Fibroblast of lung (primary cell): Measurements from ENCODE around the gene MMD. TPM values are rescaled to one million over a fixed set of nuclear protein-coding genes. Genes with fewer than 3 reads are reported as not detected.

ENCODE experiments used
- DNase-seq, 2 donors: peaks; one replicate each; pipeline versions ENCODE4 v3.0.0 to v3.0.0-alpha.2; 2010; ENCODE audit warnings: low read depth in 2 of 2
- H2AFZ ChIP-seq: 2 replicates; pipeline ENCODE4 v1.5.1; 2012; ENCODE audit warnings: low read length, control low read depth, inconsistent platforms
- H3K27ac ChIP-seq: 2 replicates; pipeline ENCODE4 v1.5.1; 2011; ENCODE audit warnings: low read length, control low read depth; ENCODE audit not compliant: insufficient read depth
- H3K27me3 ChIP-seq: 2 replicates; pipeline ENCODE4 v1.5.1; 2011; ENCODE audit warnings: mild to moderate bottlenecking, low read length; ENCODE audit not compliant: control insufficient read depth, insufficient read depth
- H3K36me3 ChIP-seq: 2 replicates; pipeline ENCODE4 v1.5.1; 2011; ENCODE audit warnings: low read length; ENCODE audit not compliant: control insufficient read depth, insufficient read depth
- H3K4me1 ChIP-seq: 2 replicates; pipeline ENCODE4 v1.5.1; 2011; ENCODE audit warnings: low read length; ENCODE audit not compliant: control insufficient read depth, insufficient read depth; ENCODE audit errors: extremely low read depth
- H3K4me2 ChIP-seq: 2 replicates; pipeline ENCODE4 v1.5.1; 2011; ENCODE audit warnings: low read length, control low read depth; ENCODE audit not compliant: insufficient read depth; ENCODE audit errors: extremely low read depth
- H3K4me3 ChIP-seq, 4 experiments: fragments of 200-600 bp in 1 of 4; sonication (generic) in 1 of 4; replicated peaks in 1 of 4; 2 replicates each; pipeline ENCODE4 v1.5.1; 2011 to 2016; ENCODE audit warnings: low read length in 4 of 4, low read depth in 3 of 4, mild to moderate bottlenecking in 3 of 4, control low read depth in 2 of 4, inconsistent platforms in 1 of 4, mixed read lengths in 1 of 4; ENCODE audit not compliant: insufficient read depth in 1 of 4; ENCODE audit errors: control extremely low read depth in 1 of 4
- H3K79me2 ChIP-seq: 2 replicates; pipeline ENCODE4 v1.5.1; 2012; ENCODE audit warnings: mild to moderate bottlenecking, low read length, inconsistent platforms; ENCODE audit not compliant: control insufficient read depth, insufficient read depth
- H3K9ac ChIP-seq: 2 replicates; pipeline ENCODE4 v1.5.1; 2011; ENCODE audit warnings: mild to moderate bottlenecking, low read length, control low read depth; ENCODE audit not compliant: insufficient read depth
- H3K9me3 ChIP-seq: 2 replicates; pipeline ENCODE4 v1.5.1; 2012; ENCODE audit warnings: low read depth, low read length; ENCODE audit not compliant: control insufficient read depth, insufficient read depth
- H4K20me1 ChIP-seq: 2 replicates; pipeline ENCODE4 v1.5.1; 2011; ENCODE audit warnings: low read length; ENCODE audit not compliant: control insufficient read depth, insufficient read depth; ENCODE audit errors: extremely low read depth
- EZH2 ChIP-seq: IDR thresholded peaks from 2 replicates; pipeline ENCODE4 v1.5.1; 2012; ENCODE audit warnings: low read length, control low read depth, mild to moderate bottlenecking; ENCODE audit errors: missing control alignments
- polyA plus RNA-seq, 2 donors: library from polyadenylated mRNA; depleted of rRNA in 1 of 2; stranded (reverse) in 1 of 2; unstranded in 1 of 2; fragments of >200 nt; gene quantifications; 2 replicates each; pipeline ENCODE4 v1.2.1, GENCODE V29; 2011 to 2012; ENCODE audit warnings: missing spikeins in 1 of 2
- total RNA-seq: library from RNA; depleted of rRNA; stranded (reverse); fragments of >200 nt; gene quantifications from 2 replicates; pipeline ENCODE4 v1.2.1, GENCODE V29; 2014
- TF ChIP-seq, protein P1 (sequence below), 2 donors: IDR thresholded peaks in 1 of 2; conservative IDR thresholded peaks in 1 of 2; 1 replicate in 1 of 2; 2 replicates in 1 of 2; pipeline ENCODE4 v1.5.1; 2011 to 2012; ENCODE audit warnings: low read length in 2 of 2, control low read depth in 1 of 2, inconsistent platforms in 1 of 2, low read depth in 1 of 2, mild to moderate bottlenecking in 1 of 2

Gene MMD
- total and polyA plus RNA-seq, 2 donors (not counting 1 experiment from before 2014, with no cell fraction given), result 16.0 to 36.3 TPM

DNA sequence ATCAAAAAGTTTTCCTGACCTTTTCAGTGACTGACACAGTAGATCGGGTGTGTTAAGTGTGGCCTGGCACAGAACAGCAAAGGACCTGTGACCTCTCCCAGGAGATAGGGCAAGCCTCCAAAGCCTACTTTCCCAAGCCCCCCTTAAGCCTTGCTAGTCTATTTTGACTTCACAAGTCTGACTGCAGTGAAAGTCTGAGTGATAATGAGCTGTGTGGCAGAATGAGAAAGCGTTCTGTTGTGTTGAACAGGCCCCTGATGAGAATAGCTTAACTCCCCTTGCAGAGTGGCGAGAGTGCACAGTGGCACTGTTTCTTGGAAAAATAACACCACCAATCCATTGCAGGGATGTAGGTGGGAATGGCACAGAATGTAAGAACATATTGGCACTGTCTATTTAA lies 32.8 kb downstream of the MMD start:
- H3K9me3 ChIP-seq, result no peaks in the 10 kb centered on the region
- H2AFZ ChIP-seq, result no peak overlapping the region
- no peak overlapping the region for H3K4me3 ChIP-seq
- H3K9ac ChIP-seq, result no peak overlapping the region
- H3K27me3 ChIP-seq, result no peaks in the 10 kb centered on the region
- no peaks in the 10 kb centered on the region for H3K79me2 ChIP-seq
- H3K4me1 ChIP-seq, result no peaks in the 10 kb centered on the region
- H3K4me2 ChIP-seq, result no peak overlapping the region
- DNase-seq, result no peak
- no peak overlapping the region for H3K27ac ChIP-seq
- TF ChIP-seq, protein P1, sequence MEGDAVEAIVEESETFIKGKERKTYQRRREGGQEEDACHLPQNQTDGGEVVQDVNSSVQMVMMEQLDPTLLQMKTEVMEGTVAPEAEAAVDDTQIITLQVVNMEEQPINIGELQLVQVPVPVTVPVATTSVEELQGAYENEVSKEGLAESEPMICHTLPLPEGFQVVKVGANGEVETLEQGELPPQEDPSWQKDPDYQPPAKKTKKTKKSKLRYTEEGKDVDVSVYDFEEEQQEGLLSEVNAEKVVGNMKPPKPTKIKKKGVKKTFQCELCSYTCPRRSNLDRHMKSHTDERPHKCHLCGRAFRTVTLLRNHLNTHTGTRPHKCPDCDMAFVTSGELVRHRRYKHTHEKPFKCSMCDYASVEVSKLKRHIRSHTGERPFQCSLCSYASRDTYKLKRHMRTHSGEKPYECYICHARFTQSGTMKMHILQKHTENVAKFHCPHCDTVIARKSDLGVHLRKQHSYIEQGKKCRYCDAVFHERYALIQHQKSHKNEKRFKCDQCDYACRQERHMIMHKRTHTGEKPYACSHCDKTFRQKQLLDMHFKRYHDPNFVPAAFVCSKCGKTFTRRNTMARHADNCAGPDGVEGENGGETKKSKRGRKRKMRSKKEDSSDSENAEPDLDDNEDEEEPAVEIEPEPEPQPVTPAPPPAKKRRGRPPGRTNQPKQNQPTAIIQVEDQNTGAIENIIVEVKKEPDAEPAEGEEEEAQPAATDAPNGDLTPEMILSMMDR (conservative IDR thresholded peaks at IDR 0.05 in 1 of 2, IDR thresholded peaks at IDR 0.05 in 1 of 2; ENCODE audit: low read depth in 1 of 2, low read length in 2 of 2), result no peak
- no peak for TF ChIP-seq EZH2
- H4K20me1 ChIP-seq, result no peaks in the 10 kb centered on the region
- H3K36me3 ChIP-seq, result no peaks in the 10 kb centered on the region

DNA sequence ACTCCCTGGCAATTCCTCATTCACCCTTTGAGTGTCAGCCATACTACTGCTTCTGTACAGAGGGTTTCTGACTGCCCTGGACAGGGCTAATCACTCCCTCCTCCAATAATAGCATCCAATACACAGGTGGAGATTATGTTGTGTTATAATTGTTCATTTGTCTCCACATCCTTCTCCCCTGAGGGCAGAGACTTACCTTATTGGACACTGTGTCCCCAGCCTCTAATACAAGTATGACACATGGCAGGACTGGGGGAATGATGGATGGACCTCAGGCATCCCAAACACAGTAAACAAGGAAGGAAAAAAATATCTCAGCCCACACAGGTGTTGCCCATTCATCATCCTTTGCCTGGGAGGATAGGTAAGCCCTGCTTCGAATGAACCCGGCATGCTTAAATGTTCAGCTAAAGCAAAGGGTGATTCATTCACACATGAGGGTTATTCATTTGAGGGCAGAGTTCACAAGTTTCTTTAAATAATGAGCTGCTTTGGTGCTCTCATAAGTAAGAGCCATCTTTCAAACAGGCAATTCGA lies 34.8 kb downstream of the MMD start:
- Histone ChIP-seq H3K27me3 (no peaks in the 10 kb centered on the region), H3K36me3 (no peaks in the 10 kb centered on the region), H3K4me2 (no peak overlapping the region), H3K9me3 (no peaks in the 10 kb centered on the region), H3K4me1 (no peaks in the 10 kb centered on the region), H3K9ac (no peak overlapping the region), H3K27ac (no peak overlapping the region), H3K79me2 (no peaks in the 10 kb centered on the region), H4K20me1 (no peaks in the 10 kb centered on the region), H3K4me3 (no peak overlapping the region), H2AFZ (no peak overlapping the region)
- no peak for TF ChIP-seq EZH2
- TF ChIP-seq, protein P1 (conservative IDR thresholded peaks at IDR 0.05 in 1 of 2, IDR thresholded peaks at IDR 0.05 in 1 of 2; ENCODE audit: low read depth in 1 of 2, low read length in 2 of 2), result no peak
- DNase-seq, result no peak

DNA sequence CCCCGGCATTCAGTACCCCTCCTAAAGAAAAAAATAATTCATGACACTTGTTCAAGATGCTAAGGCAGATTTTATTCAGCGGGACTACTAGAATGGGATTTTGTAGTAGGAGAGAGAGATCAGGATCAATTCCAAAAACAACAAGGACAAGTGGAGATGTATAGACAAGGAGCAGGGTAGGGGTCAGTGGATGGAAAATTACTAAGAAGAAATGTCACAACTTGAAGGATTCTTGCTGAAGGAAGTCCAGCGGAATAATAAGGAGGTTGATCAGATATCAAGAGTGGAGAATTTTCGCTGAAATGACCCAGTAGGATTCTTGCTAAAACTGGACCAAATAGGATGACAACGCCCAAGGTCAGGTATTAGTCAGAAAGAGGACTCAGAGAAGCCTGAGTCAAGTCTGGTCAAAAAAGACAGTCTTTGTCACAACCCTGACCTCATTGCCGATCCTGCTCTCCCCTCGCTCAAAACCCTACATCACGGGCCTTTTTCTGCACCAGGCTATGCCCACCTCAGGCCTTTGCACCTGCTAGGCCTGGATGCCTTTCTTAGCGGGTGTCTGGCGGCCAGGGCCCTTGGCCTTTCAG lies 36.9 kb downstream of the MMD start:
- Histone ChIP-seq H3K27ac (no peak overlapping the region), H3K4me1 (no peaks in the 10 kb centered on the region), H2AFZ (no peak overlapping the region), H3K36me3 (no peaks in the 10 kb centered on the region), H3K4me2 (no peak overlapping the region), H4K20me1 (no peaks in the 10 kb centered on the region), H3K27me3 (no peaks in the 10 kb centered on the region), H3K79me2 (no peaks in the 10 kb centered on the region), H3K9ac (no peak overlapping the region), H3K9me3 (no peaks in the 10 kb centered on the region), H3K4me3 (no peak overlapping the region)
- DNase-seq, result no peak
- TF ChIP-seq, protein P1 (conservative IDR thresholded peaks at IDR 0.05 in 1 of 2, IDR thresholded peaks at IDR 0.05 in 1 of 2; ENCODE audit: low read depth in 1 of 2, low read length in 2 of 2), result no peak
- TF ChIP-seq EZH2, result no peak
